Activated B cell treated with CpG ODN at 0.5 μM for 24 hours (primary cell): ENCODE measurements around the gene PAX2. TPM values are rescaled to one million over a fixed set of nuclear protein-coding genes. Genes with fewer than 3 reads are reported as not detected.

ENCODE experiments used
- ATAC-seq: fragments of 200-7000 bp; cut with Tn5 transposase; one replicate; pipeline ENCODE4 v1.10.0; 2021; ENCODE audit warnings: low read depth, mild to moderate bottlenecking, moderate library complexity
- CTCF ChIA-PET: fragments of 350-600 bp; sonication (Branson Sonifier 250); formaldehyde crosslinking; loops from one replicate; lab custom pipeline; 2021; ENCODE audit warnings: antibody characterized with exemption; lab: Charles Lee
- POLR2A ChIA-PET: fragments of 350-600 bp; sonication (Branson Sonifier 250); formaldehyde crosslinking; loops from one replicate; lab custom pipeline; 2021; ENCODE audit warnings: antibody characterized with exemption; lab: Charles Lee
- DNase-seq: peaks from one replicate; pipeline ENCODE4 v3.0.0; 2022
- H3K27ac Mint-ChIP-seq: one replicate; pipeline ENCODE4 v1.8.0; 2020; ENCODE audit warnings: mixed read lengths
- H3K27me3 Mint-ChIP-seq: one replicate; pipeline ENCODE4 v1.8.0; 2021; ENCODE audit warnings: mixed read lengths
- H3K36me3 Mint-ChIP-seq: one replicate; pipeline ENCODE4 v1.8.0; 2021; ENCODE audit warnings: low read depth, mixed read lengths
- H3K4me1 Mint-ChIP-seq: one replicate; pipeline ENCODE4 v1.8.0; 2021; ENCODE audit warnings: mixed read lengths
- H3K4me3 Mint-ChIP-seq: one replicate; pipeline ENCODE4 v1.8.0; 2020; ENCODE audit warnings: mild to moderate bottlenecking, mixed read lengths
- H3K9me3 Mint-ChIP-seq: one replicate; pipeline ENCODE4 v1.8.0; 2020; ENCODE audit warnings: mixed read lengths
- CTCF ChIP-seq: fragments of 200-600 bp; IDR thresholded peaks from one replicate; pipeline ENCODE4 v1.8.0; 2022; ENCODE audit warnings: antibody characterized with exemption, mild to moderate bottlenecking
- intact Hi-C: fragments of 100-400 bp; cut with micrococcal nuclease; formaldehyde crosslinking; loops from one replicate; pipeline ENCODE4 v1.15.1; 2024
- total RNA-seq: library from RNA; stranded (reverse); gene quantifications from 2 replicates; pipeline ENCODE4 v1.2.3, GENCODE V29; 2022

Gene PAX2
- total RNA-seq, 1 donor from 2014 or later = not detected

- ChIA-PET CTCF (no interaction called here), POLR2A (no interaction called here)
- intact Hi-C loops = no loop called here
- TF ChIP-seq CTCF = no peak
- Mint-ChIP-seq H3K36me3 (no peaks in the 10 kb centered on the region), H3K27me3 (peaks cover 74% of the 10 kb centered on the region), H3K27ac (no peak overlapping the region), H3K4me1 (no peaks in the 10 kb centered on the region), H3K9me3 (no peaks in the 10 kb centered on the region), H3K4me3 (no peak overlapping the region)
- DNase-seq (no peak), ATAC-seq (no peak)
These were observed 13.9 kb downstream of the PAX2 start for GRCh38 chr10:100759331-100759730.

- no peaks in the 10 kb centered on the region for H3K9me3 Mint-ChIP-seq
- ATAC-seq (no peak), DNase-seq (no peak)
- H3K27ac Mint-ChIP-seq = no peak overlapping the region
- peaks cover 68% of the 10 kb centered on the region for H3K27me3 Mint-ChIP-seq
- H3K4me3 Mint-ChIP-seq = no peak overlapping the region
- intact Hi-C loops = no loop called here
- POLR2A ChIA-PET = no interaction called here
- H3K4me1 Mint-ChIP-seq = no peaks in the 10 kb centered on the region
- CTCF ChIA-PET = no interaction called here
- no peaks in the 10 kb centered on the region for H3K36me3 Mint-ChIP-seq
- no peak for TF ChIP-seq CTCF
These were observed 15.3 kb downstream of the PAX2 start for GRCh38 chr10:100760726-100761125.

GRCh38 chr10:100761191-100761590 lies 15.8 kb downstream of the PAX2 start:
- DNase-seq = no peak
- Mint-ChIP-seq H3K27me3 (peaks cover 65% of the 10 kb centered on the region), H3K27ac (no peak overlapping the region), H3K4me3 (no peak overlapping the region), H3K36me3 (no peaks in the 10 kb centered on the region), H3K9me3 (no peaks in the 10 kb centered on the region), H3K4me1 (no peaks in the 10 kb centered on the region)
- intact Hi-C loops = no loop called here
- CTCF ChIA-PET = no interaction called here
- POLR2A ChIA-PET = no interaction called here
- no peak for ATAC-seq
- TF ChIP-seq CTCF = no peak

GRCh38 chr10:100763043-100763747 lies 17.8 kb downstream of the PAX2 start:
- ChIA-PET POLR2A (no interaction called here), CTCF (no interaction called here)
- Mint-ChIP-seq H3K9me3 (no peaks in the 10 kb centered on the region), H3K4me3 (no peak overlapping the region), H3K27ac (no peak overlapping the region), H3K36me3 (no peaks in the 10 kb centered on the region), H3K4me1 (no peaks in the 10 kb centered on the region), H3K27me3 (peaks cover 60% of the 10 kb centered on the region)
- intact Hi-C loops = no loop called here
- no peak for DNase-seq
- TF ChIP-seq CTCF = no peak
- ATAC-seq = no peak

GRCh38 chr10:100766693-100767421 lies 21.5 kb downstream of the PAX2 start:
- ChIA-PET POLR2A (no interaction called here), CTCF (no interaction called here)
- Mint-ChIP-seq H3K4me3 (no peak overlapping the region), H3K36me3 (no peaks in the 10 kb centered on the region), H3K4me1 (no peaks in the 10 kb centered on the region), H3K9me3 (no peaks in the 10 kb centered on the region), H3K27me3 (peaks cover 32% of the 10 kb centered on the region), H3K27ac (no peak overlapping the region)
- ATAC-seq = no peak
- no peak for DNase-seq
- intact Hi-C loops = no loop called here
- TF ChIP-seq CTCF = no peak
